GM23338 (cell line): ENCODE data around the gene AGR2. TPM values are rescaled to one million over a fixed set of nuclear protein-coding genes. Genes with fewer than 3 reads are reported as not detected.

Experiments used
- CREB1 ChIP-seq: fragments of 250-450 bp; sonication (Bioruptor Pico); IDR thresholded peaks from 2 replicates; pipeline ENCODE4 v1.5.0; 2020; ENCODE audit warnings: low read depth, mild to moderate bottlenecking, moderate library complexity
- EZH2 ChIP-seq: fragments of 200-600 bp; sonication (generic); IDR thresholded peaks from one replicate; pipeline ENCODE4 v1.8.0; 2017; ENCODE audit warnings: antibody characterized with exemption, mild to moderate bottlenecking, low read depth; ENCODE audit not compliant: unreplicated experiment
- EZH2phosphoT487 ChIP-seq: fragments of 200-600 bp; sonication (generic); IDR thresholded peaks from one replicate; pipeline ENCODE4 v1.8.1; 2018; ENCODE audit warnings: antibody characterized with exemption; ENCODE audit not compliant: unreplicated experiment
- JUNB ChIP-seq: IDR thresholded peaks from one replicate; pipeline ENCODE4 v1.6.1; 2016; ENCODE audit warnings: antibody characterized with exemption; ENCODE audit not compliant: unreplicated experiment
- NANOG ChIP-seq: IDR thresholded peaks from 2 replicates; pipeline ENCODE4 v1.6.1; 2016; ENCODE audit warnings: antibody characterized with exemption, borderline replicate concordance
- POLR2AphosphoS5 ChIP-seq: IDR thresholded peaks from 2 replicates; pipeline ENCODE4 v1.6.1; 2016; ENCODE audit warnings: antibody characterized with exemption, low read depth
- STAT1 ChIP-seq: IDR thresholded peaks from one replicate; pipeline ENCODE4 v1.6.1; 2016; ENCODE audit warnings: antibody characterized with exemption; ENCODE audit not compliant: unreplicated experiment
- ZNF114 ChIP-seq: fragments of 250-450 bp; sonication (Bioruptor Pico); IDR thresholded peaks from 2 replicates; pipeline ENCODE4 v1.5.0; 2020; ENCODE audit warnings: mild to moderate bottlenecking, moderate library complexity
- ZNF331 ChIP-seq: fragments of 250-450 bp; sonication (Bioruptor Pico); IDR thresholded peaks from 2 replicates; pipeline ENCODE4 v1.5.0; 2020; ENCODE audit warnings: low read depth, mild to moderate bottlenecking, moderate library complexity
- polyA plus RNA-seq: library from polyadenylated mRNA; unstranded; fragments of >200 nt; fragmentation: Nextera tagmentation; extraction: Ambion mirVana; gene quantifications from 2 replicates; pipeline ENCODE4 v1.2.1, GENCODE V29; 2016
- total RNA-seq: library from RNA; depleted of rRNA; stranded (reverse); fragments of >200 nt; shearing (Covaris generic); gene quantifications from 2 replicates; pipeline ENCODE4 v1.2.3, GENCODE V29; 2014
- TF ChIP-seq, protein P1 (sequence below): fragments of 250-450 bp; sonication (Bioruptor Pico); IDR thresholded peaks from 2 replicates; pipeline ENCODE4 v1.5.0; 2020; ENCODE audit warnings: mild to moderate bottlenecking, moderate library complexity
- TF ChIP-seq, protein P2 (sequence below), 2 experiments: fragments of 200-600 bp in 1 of 2; sonication (generic) in 1 of 2; conservative IDR thresholded peaks; 2 replicates each; pipeline versions ENCODE4 v1.5.1 to v1.6.1; 2016 to 2017; ENCODE audit warnings: antibody characterized with exemption in 2 of 2, low read depth in 2 of 2, mild to moderate bottlenecking in 2 of 2, moderate library complexity in 1 of 2
- TF ChIP-seq, protein P3 (sequence below): IDR thresholded peaks from 2 replicates; pipeline ENCODE4 v1.6.1; 2016; ENCODE audit warnings: antibody characterized with exemption

The AGR2 gene
- total and polyA plus RNA-seq, 2 experiments from 2014 or later, result not detected

GRCh38 chr7:16774294-16774693, 30.5 kb downstream of the AGR2 start (continued):
- TF ChIP-seq, protein P1, sequence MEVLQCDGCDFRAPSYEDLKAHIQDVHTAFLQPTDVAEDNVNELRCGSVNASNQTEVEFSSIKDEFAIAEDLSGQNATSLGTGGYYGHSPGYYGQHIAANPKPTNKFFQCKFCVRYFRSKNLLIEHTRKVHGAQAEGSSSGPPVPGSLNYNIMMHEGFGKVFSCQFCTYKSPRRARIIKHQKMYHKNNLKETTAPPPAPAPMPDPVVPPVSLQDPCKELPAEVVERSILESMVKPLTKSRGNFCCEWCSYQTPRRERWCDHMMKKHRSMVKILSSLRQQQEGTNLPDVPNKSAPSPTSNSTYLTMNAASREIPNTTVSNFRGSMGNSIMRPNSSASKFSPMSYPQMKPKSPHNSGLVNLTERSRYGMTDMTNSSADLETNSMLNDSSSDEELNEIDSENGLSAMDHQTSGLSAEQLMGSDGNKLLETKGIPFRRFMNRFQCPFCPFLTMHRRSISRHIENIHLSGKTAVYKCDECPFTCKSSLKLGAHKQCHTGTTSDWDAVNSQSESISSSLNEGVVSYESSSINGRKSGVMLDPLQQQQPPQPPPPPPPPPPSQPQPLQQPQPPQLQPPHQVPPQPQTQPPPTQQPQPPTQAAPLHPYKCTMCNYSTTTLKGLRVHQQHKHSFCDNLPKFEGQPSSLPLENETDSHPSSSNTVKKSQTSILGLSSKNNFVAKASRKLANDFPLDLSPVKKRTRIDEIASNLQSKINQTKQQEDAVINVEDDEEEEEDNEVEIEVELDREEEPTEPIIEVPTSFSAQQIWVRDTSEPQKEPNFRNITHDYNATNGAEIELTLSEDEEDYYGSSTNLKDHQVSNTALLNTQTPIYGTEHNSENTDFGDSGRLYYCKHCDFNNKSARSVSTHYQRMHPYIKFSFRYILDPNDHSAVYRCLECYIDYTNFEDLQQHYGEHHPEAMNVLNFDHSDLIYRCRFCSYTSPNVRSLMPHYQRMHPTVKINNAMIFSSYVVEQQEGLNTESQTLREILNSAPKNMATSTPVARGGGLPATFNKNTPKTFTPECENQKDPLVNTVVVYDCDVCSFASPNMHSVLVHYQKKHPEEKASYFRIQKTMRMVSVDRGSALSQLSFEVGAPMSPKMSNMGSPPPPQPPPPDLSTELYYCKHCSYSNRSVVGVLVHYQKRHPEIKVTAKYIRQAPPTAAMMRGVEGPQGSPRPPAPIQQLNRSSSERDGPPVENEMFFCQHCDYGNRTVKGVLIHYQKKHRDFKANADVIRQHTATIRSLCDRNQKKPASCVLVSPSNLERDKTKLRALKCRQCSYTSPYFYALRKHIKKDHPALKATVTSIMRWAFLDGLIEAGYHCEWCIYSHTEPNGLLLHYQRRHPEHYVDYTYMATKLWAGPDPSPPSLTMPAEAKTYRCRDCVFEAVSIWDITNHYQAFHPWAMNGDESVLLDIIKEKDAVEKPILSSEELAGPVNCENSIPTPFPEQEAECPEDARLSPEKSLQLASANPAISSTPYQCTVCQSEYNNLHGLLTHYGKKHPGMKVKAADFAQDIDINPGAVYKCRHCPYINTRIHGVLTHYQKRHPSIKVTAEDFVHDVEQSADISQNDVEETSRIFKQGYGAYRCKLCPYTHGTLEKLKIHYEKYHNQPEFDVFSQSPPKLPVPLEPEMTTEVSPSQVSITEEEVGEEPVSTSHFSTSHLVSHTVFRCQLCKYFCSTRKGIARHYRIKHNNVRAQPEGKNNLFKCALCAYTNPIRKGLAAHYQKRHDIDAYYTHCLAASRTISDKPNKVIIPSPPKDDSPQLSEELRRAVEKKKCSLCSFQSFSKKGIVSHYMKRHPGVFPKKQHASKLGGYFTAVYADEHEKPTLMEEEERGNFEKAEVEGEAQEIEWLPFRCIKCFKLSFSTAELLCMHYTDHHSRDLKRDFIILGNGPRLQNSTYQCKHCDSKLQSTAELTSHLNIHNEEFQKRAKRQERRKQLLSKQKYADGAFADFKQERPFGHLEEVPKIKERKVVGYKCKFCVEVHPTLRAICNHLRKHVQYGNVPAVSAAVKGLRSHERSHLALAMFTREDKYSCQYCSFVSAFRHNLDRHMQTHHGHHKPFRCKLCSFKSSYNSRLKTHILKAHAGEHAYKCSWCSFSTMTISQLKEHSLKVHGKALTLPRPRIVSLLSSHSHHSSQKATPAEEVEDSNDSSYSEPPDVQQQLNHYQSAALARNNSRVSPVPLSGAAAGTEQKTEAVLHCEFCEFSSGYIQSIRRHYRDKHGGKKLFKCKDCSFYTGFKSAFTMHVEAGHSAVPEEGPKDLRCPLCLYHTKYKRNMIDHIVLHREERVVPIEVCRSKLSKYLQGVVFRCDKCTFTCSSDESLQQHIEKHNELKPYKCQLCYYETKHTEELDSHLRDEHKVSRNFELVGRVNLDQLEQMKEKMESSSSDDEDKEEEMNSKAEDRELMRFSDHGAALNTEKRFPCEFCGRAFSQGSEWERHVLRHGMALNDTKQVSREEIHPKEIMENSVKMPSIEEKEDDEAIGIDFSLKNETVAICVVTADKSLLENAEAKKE (CRISPR knock-in tag), result no peak
- TF ChIP-seq POLR2AphosphoS5, result no peak
- TF ChIP-seq CREB1, result no peak
- TF ChIP-seq, protein P2, sequence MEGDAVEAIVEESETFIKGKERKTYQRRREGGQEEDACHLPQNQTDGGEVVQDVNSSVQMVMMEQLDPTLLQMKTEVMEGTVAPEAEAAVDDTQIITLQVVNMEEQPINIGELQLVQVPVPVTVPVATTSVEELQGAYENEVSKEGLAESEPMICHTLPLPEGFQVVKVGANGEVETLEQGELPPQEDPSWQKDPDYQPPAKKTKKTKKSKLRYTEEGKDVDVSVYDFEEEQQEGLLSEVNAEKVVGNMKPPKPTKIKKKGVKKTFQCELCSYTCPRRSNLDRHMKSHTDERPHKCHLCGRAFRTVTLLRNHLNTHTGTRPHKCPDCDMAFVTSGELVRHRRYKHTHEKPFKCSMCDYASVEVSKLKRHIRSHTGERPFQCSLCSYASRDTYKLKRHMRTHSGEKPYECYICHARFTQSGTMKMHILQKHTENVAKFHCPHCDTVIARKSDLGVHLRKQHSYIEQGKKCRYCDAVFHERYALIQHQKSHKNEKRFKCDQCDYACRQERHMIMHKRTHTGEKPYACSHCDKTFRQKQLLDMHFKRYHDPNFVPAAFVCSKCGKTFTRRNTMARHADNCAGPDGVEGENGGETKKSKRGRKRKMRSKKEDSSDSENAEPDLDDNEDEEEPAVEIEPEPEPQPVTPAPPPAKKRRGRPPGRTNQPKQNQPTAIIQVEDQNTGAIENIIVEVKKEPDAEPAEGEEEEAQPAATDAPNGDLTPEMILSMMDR (conservative IDR thresholded peaks at IDR 0.05; ENCODE audit: low read depth in 2 of 2), result no peak
- no peak for TF ChIP-seq JUNB
- TF ChIP-seq, protein P3, sequence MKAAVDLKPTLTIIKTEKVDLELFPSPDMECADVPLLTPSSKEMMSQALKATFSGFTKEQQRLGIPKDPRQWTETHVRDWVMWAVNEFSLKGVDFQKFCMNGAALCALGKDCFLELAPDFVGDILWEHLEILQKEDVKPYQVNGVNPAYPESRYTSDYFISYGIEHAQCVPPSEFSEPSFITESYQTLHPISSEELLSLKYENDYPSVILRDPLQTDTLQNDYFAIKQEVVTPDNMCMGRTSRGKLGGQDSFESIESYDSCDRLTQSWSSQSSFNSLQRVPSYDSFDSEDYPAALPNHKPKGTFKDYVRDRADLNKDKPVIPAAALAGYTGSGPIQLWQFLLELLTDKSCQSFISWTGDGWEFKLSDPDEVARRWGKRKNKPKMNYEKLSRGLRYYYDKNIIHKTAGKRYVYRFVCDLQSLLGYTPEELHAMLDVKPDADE, result no peak
- TF ChIP-seq EZH2, result no peak
- no peak for TF ChIP-seq EZH2phosphoT487
- no peak for TF ChIP-seq NANOG
- no peak for TF ChIP-seq STAT1
- TF ChIP-seq ZNF331, result no peak
- no peak for TF ChIP-seq ZNF114 (CRISPR knock-in tag)
